C4-2B (cell line): ENCODE measurements around the gene EDIL3.

Experiments used
- CTCF ChIP-seq: fragments of 450-650 bp; conservative IDR thresholded peaks from 2 replicates; pipeline ENCODE4 v1.5.1; 2017; ENCODE audit warnings: mild to moderate bottlenecking
- ZFX ChIP-seq: fragments of 450-650 bp; IDR thresholded peaks from 2 replicates; pipeline ENCODE4 v1.6.1; 2017

- TF ChIP-seq CTCF = no peak
- no peak for TF ChIP-seq ZFX
Measured at GRCh38 chr5:84215521-84215920, 169.2 kb downstream of the EDIL3 start.
